Neural cell (in vitro differentiated cells): ENCODE results near the gene MAP4K4. TPM values are rescaled to one million over a fixed set of nuclear protein-coding genes. Genes with fewer than 3 reads are reported as not detected.

ENCODE experiments used
- H2AFZ ChIP-seq: fragments of 200-600, 300-800 bp; sonication (generic), shearing (Covaris generic); 2 replicates; pipeline ENCODE4 v1.6.0; 2014; ENCODE audit warnings: low read depth, mild to moderate bottlenecking, antibody characterized with exemption, low read length, moderate library complexity
- H3F3A ChIP-seq: fragments of 200-600 bp; shearing (Covaris generic); 2 replicates; pipeline ENCODE4 v1.6.1; 2016; ENCODE audit warnings: mild to moderate bottlenecking, moderate library complexity, mixed read lengths, antibody characterized with exemption, low read length; ENCODE audit not compliant: insufficient read depth, poor library complexity, severe bottlenecking
- H3K27ac ChIP-seq: fragments of 200-600, 300-800 bp; sonication (generic), shearing (Covaris generic); 2 replicates; pipeline ENCODE4 v1.5.1; 2014; ENCODE audit warnings: mild to moderate bottlenecking, low read length, moderate library complexity
- H3K27me3 ChIP-seq: fragments of 300-800, 200-600 bp; sonication (generic), shearing (Covaris generic); 2 replicates; pipeline ENCODE4 v1.6.0; 2014; ENCODE audit warnings: mild to moderate bottlenecking, low read depth, low read length, moderate library complexity; ENCODE audit not compliant: insufficient read depth
- H3K36me3 ChIP-seq: fragments of 300-800, 200-600 bp; sonication (generic), shearing (Covaris generic); 2 replicates; pipeline ENCODE4 v1.5.1; 2014; ENCODE audit warnings: mild to moderate bottlenecking, antibody characterized with exemption, low read length, moderate library complexity; ENCODE audit not compliant: insufficient read depth
- H3K4me2 ChIP-seq: fragments of 300-800, 200-600 bp; sonication (generic), shearing (Covaris generic); 2 replicates; pipeline ENCODE4 v1.6.0; 2014; ENCODE audit warnings: mild to moderate bottlenecking, low read length
- H3K4me3 ChIP-seq: fragments of 300-800, 200-600 bp; sonication (generic), shearing (Covaris generic); 2 replicates; pipeline ENCODE4 v1.5.1; 2014; ENCODE audit warnings: mild to moderate bottlenecking, low read length, moderate library complexity
- H3K79me2 ChIP-seq: fragments of 200-600 bp; shearing (Covaris generic); replicated peaks from 2 replicates; pipeline ENCODE4 v1.6.0; 2014; ENCODE audit warnings: mild to moderate bottlenecking, low read length, moderate library complexity; ENCODE audit not compliant: insufficient read depth
- H3K9ac ChIP-seq: fragments of 300-800, 200-600 bp; sonication (generic), shearing (Covaris generic); 2 replicates; pipeline ENCODE4 v1.6.1; 2016; ENCODE audit warnings: mild to moderate bottlenecking, low read length, mixed read lengths
- H3K9me2 ChIP-seq: fragments of 200-600 bp; shearing (Covaris generic); 2 replicates; pipeline ENCODE4 v1.6.1; 2016; ENCODE audit warnings: mild to moderate bottlenecking, low read length, mixed read lengths; ENCODE audit not compliant: insufficient read depth
- H3K9me3 ChIP-seq: fragments of 200-600, 300-800 bp; sonication (generic), shearing (Covaris generic); 2 replicates; pipeline ENCODE4 v1.6.1; 2016; ENCODE audit warnings: mild to moderate bottlenecking, mixed run types, low read length, moderate library complexity, mixed read lengths
- H4K20me1 ChIP-seq: fragments of 200-600 bp; shearing (Covaris generic); 2 replicates; pipeline ENCODE4 v1.6.1; 2016; ENCODE audit warnings: mild to moderate bottlenecking, mixed run types; ENCODE audit not compliant: insufficient read depth
- EP300 ChIP-seq: fragments of 450-650 bp; conservative IDR thresholded peaks from 2 replicates; pipeline ENCODE4 v1.6.1; 2014; ENCODE audit warnings: antibody characterized with exemption, mild to moderate bottlenecking, moderate library complexity; ENCODE audit not compliant: poor library complexity, severe bottlenecking
- EZH2 ChIP-seq: fragments of 200-600, 300-800 bp; shearing (Covaris generic), sonication (generic); IDR thresholded peaks from 2 replicates; pipeline ENCODE4 v1.6.1; 2014; ENCODE audit warnings: antibody characterized with exemption, low read length, borderline replicate concordance, mild to moderate bottlenecking; ENCODE audit not compliant: insufficient read depth, poor library complexity, severe bottlenecking
- MXI1 ChIP-seq: fragments of 450-650 bp; conservative IDR thresholded peaks from 2 replicates; pipeline ENCODE4 v1.6.1; 2014; ENCODE audit warnings: antibody characterized with exemption, mild to moderate bottlenecking; ENCODE audit not compliant: poor library complexity, severe bottlenecking
- POLR2AphosphoS5 ChIP-seq: IDR thresholded peaks from 2 replicates; pipeline ENCODE4 v1.6.1; 2012
- RAD21 ChIP-seq: fragments of 450-650 bp; conservative IDR thresholded peaks from 2 replicates; pipeline ENCODE4 v1.6.1; 2014; ENCODE audit warnings: antibody characterized with exemption, mild to moderate bottlenecking, moderate library complexity
- SMC3 ChIP-seq: fragments of 450-650 bp; conservative IDR thresholded peaks from 2 replicates; pipeline ENCODE4 v1.6.1; 2014; ENCODE audit warnings: antibody characterized with exemption, mild to moderate bottlenecking, moderate library complexity; ENCODE audit not compliant: poor library complexity
- TAF1 ChIP-seq: IDR thresholded peaks from 2 replicates; pipeline ENCODE4 v1.6.1; 2012; ENCODE audit warnings: low read depth
- polyA plus RNA-seq: library from polyadenylated mRNA; depleted of rRNA; stranded (reverse); fragments of >200 nt; gene quantifications from 2 replicates; pipeline ENCODE4 v1.2.3, GENCODE V29; 2014
- TF ChIP-seq, protein P1 (sequence below): IDR thresholded peaks from 2 replicates; pipeline ENCODE4 v1.6.1; 2012; ENCODE audit warnings: borderline replicate concordance
- TF ChIP-seq, protein P2 (sequence below): fragments of 450-650 bp; IDR thresholded peaks from 2 replicates; pipeline ENCODE4 v1.5.1; 2014; ENCODE audit warnings: antibody characterized with exemption, mild to moderate bottlenecking, moderate library complexity; ENCODE audit not compliant: poor library complexity, severe bottlenecking

The MAP4K4 gene
- polyA plus RNA-seq, 1 donor from 2014 or later, result 125 TPM

DNA sequence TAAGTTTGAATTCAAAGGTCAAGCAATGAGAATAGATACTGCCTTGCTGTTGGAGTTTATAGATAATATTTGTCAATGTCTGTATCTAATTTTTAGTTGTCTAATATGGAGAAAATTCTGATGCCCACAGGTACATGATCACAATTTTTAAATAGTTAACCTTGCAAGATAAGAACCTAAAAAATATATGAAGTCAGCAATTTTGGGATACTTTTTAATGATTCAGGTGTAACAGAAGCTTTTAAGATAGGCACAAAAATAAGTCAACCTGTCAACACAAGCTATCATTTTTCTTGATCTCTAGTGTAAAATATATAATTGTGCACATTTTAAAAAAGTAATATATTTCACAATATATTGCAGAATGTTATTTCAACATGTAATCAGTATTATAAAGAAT is 201.8 kb downstream of the MAP4K4 start:
- H3F3A ChIP-seq, result no peaks in the 10 kb centered on the region

DNA sequence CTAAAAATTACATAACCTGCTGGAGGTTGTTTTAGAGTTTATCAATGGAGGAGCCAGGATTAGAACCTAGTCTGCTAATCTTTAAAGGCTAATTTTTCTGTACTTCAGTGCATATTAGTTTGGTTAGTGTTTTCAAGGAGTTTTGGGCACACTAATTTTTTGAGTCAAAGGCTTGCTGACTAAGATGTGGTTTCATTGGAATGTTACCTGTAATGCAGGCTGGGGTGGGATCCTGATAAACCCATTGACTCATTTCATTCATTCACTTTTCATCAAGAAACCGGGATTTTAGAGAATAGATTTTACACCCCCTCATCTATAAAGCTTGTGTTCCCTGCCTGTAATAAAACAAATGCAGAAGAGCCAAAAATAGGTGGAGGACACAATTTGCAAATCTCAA is 202.4 kb downstream of the MAP4K4 start:
- no peaks in the 10 kb centered on the region for H3F3A ChIP-seq
- no peaks in the 10 kb centered on the region for H3K36me3 ChIP-seq
- H2AFZ ChIP-seq, result no peak overlapping the region
- no peaks in the 10 kb centered on the region for H3K9me2 ChIP-seq
- H3K4me3 ChIP-seq, result no peak overlapping the region
- no peaks in the 10 kb centered on the region for H3K79me2 ChIP-seq
- no peaks in the 10 kb centered on the region for H4K20me1 ChIP-seq
- H3K27me3 ChIP-seq, result no peaks in the 10 kb centered on the region
- H3K4me2 ChIP-seq, result no peak overlapping the region
- H3K27ac ChIP-seq, result no peak overlapping the region
- no peak overlapping the region for H3K9ac ChIP-seq
- no peaks in the 10 kb centered on the region for H3K9me3 ChIP-seq
- TF ChIP-seq, protein P1, sequence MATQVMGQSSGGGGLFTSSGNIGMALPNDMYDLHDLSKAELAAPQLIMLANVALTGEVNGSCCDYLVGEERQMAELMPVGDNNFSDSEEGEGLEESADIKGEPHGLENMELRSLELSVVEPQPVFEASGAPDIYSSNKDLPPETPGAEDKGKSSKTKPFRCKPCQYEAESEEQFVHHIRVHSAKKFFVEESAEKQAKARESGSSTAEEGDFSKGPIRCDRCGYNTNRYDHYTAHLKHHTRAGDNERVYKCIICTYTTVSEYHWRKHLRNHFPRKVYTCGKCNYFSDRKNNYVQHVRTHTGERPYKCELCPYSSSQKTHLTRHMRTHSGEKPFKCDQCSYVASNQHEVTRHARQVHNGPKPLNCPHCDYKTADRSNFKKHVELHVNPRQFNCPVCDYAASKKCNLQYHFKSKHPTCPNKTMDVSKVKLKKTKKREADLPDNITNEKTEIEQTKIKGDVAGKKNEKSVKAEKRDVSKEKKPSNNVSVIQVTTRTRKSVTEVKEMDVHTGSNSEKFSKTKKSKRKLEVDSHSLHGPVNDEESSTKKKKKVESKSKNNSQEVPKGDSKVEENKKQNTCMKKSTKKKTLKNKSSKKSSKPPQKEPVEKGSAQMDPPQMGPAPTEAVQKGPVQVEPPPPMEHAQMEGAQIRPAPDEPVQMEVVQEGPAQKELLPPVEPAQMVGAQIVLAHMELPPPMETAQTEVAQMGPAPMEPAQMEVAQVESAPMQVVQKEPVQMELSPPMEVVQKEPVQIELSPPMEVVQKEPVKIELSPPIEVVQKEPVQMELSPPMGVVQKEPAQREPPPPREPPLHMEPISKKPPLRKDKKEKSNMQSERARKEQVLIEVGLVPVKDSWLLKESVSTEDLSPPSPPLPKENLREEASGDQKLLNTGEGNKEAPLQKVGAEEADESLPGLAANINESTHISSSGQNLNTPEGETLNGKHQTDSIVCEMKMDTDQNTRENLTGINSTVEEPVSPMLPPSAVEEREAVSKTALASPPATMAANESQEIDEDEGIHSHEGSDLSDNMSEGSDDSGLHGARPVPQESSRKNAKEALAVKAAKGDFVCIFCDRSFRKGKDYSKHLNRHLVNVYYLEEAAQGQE, result no peak
- TF ChIP-seq MXI1, result no peak
- TF ChIP-seq EP300, result no peak
- no peak for TF ChIP-seq EZH2
- TF ChIP-seq, protein P2, sequence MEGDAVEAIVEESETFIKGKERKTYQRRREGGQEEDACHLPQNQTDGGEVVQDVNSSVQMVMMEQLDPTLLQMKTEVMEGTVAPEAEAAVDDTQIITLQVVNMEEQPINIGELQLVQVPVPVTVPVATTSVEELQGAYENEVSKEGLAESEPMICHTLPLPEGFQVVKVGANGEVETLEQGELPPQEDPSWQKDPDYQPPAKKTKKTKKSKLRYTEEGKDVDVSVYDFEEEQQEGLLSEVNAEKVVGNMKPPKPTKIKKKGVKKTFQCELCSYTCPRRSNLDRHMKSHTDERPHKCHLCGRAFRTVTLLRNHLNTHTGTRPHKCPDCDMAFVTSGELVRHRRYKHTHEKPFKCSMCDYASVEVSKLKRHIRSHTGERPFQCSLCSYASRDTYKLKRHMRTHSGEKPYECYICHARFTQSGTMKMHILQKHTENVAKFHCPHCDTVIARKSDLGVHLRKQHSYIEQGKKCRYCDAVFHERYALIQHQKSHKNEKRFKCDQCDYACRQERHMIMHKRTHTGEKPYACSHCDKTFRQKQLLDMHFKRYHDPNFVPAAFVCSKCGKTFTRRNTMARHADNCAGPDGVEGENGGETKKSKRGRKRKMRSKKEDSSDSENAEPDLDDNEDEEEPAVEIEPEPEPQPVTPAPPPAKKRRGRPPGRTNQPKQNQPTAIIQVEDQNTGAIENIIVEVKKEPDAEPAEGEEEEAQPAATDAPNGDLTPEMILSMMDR, result no peak
- TF ChIP-seq SMC3, result no peak
- TF ChIP-seq RAD21, result no peak
- no peak for TF ChIP-seq TAF1
- no peak for TF ChIP-seq POLR2AphosphoS5

More for the DNA sequence above, 201.8 kb downstream of the MAP4K4 start:
- Histone ChIP-seq H3K4me2 (no peak overlapping the region), H3K4me3 (no peak overlapping the region), H3K9me2 (no peaks in the 10 kb centered on the region), H3K27ac (no peak overlapping the region), H2AFZ (no peak overlapping the region), H4K20me1 (no peaks in the 10 kb centered on the region), H3K36me3 (no peaks in the 10 kb centered on the region), H3K79me2 (no peaks in the 10 kb centered on the region), H3K9ac (no peak overlapping the region), H3K9me3 (no peaks in the 10 kb centered on the region), H3K27me3 (no peaks in the 10 kb centered on the region)
- TF ChIP-seq POLR2AphosphoS5, result no peak
- TF ChIP-seq SMC3, result no peak
- TF ChIP-seq, protein P1, result no peak
- no peak for TF ChIP-seq RAD21
- no peak for TF ChIP-seq MXI1
- no peak for TF ChIP-seq EP300
- TF ChIP-seq TAF1, result no peak
- no peak for TF ChIP-seq EZH2
- TF ChIP-seq, protein P2, result no peak
